WTC11 (cell line): ENCODE results near the gene MORN4. TPM values are rescaled to one million over a fixed set of nuclear protein-coding genes. Genes with fewer than 3 reads are reported as not detected.

Experiments used
- ATAC-seq: fragments of 200-7000 bp; cut with Tn5 transposase; 2 replicates; pipeline ENCODE4 v1.10.0; 2021; ENCODE audit warnings: mild to moderate bottlenecking, moderate library complexity
- CTCF ChIA-PET: fragments of 300-600 bp; sonication (Branson Sonifier 250); formaldehyde crosslinking; loops from one replicate; lab custom pipeline; 2021; ENCODE audit warnings: antibody characterized with exemption; lab: Charles Lee
- POLR2A ChIA-PET: fragments of 350-600 bp; sonication (Branson Sonifier 250); formaldehyde crosslinking; loops from one replicate; lab custom pipeline; 2021; ENCODE audit warnings: antibody characterized with exemption; lab: Charles Lee
- DNase-seq: peaks from one replicate; pipeline ENCODE4 v3.0.0; 2021; ENCODE audit warnings: low spot score
- H3K27ac Mint-ChIP-seq: 2 replicates; pipeline ENCODE4 v1.8.0; 2021; ENCODE audit warnings: mixed read lengths
- H3K27me3 Mint-ChIP-seq: 2 replicates; pipeline ENCODE4 v1.8.0; 2021; ENCODE audit warnings: low read depth, mild to moderate bottlenecking, moderate library complexity, mixed read lengths
- H3K36me3 Mint-ChIP-seq: 2 replicates; pipeline ENCODE4 v1.8.0; 2021; ENCODE audit warnings: mixed read lengths
- H3K4me1 Mint-ChIP-seq: 2 replicates; pipeline ENCODE4 v1.8.0; 2022; ENCODE audit warnings: mixed read lengths
- H3K4me3 Mint-ChIP-seq: 2 replicates; pipeline ENCODE4 v1.8.0; 2021; ENCODE audit warnings: mild to moderate bottlenecking, moderate library complexity, mixed read lengths
- H3K9me3 Mint-ChIP-seq: 2 replicates; pipeline ENCODE4 v1.8.0; 2021; ENCODE audit warnings: mixed read lengths
- ATF1 ChIP-seq: sonication (generic); formaldehyde crosslinking; IDR thresholded peaks from 2 replicates; pipeline ENCODE4 v1.8.1; 2023; ENCODE audit warnings: mild to moderate bottlenecking, moderate library complexity, missing genetic modification reagents
- CREB1 ChIP-seq: sonication (generic); formaldehyde crosslinking; IDR thresholded peaks from 2 replicates; pipeline ENCODE4 v1.8.0; 2023; ENCODE audit warnings: mild to moderate bottlenecking, missing genetic modification reagents
- IRF2 ChIP-seq: sonication (generic); formaldehyde crosslinking; IDR thresholded peaks from 2 replicates; pipeline ENCODE4 v1.8.0; 2022; ENCODE audit warnings: low read depth, missing genetic modification reagents, borderline replicate concordance
- KAT7 ChIP-seq: sonication (generic); formaldehyde crosslinking; IDR thresholded peaks from 2 replicates; pipeline ENCODE4 v1.8.1; 2023; ENCODE audit warnings: missing genetic modification reagents, mild to moderate bottlenecking, borderline replicate concordance
- NR1H2 ChIP-seq: sonication (generic); formaldehyde crosslinking; IDR thresholded peaks from 2 replicates; pipeline ENCODE4 v1.9.0; 2021; ENCODE audit warnings: mild to moderate bottlenecking, moderate library complexity, missing genetic modification reagents
- TCF7 ChIP-seq: sonication (generic); formaldehyde crosslinking; IDR thresholded peaks from 2 replicates; pipeline ENCODE4 v1.8.0; 2022; ENCODE audit warnings: mild to moderate bottlenecking, low read depth, missing genetic modification reagents, moderate library complexity
- ZNF121 ChIP-seq: sonication (generic); formaldehyde crosslinking; IDR thresholded peaks from 2 replicates; pipeline ENCODE4 v1.8.0; 2023; ENCODE audit warnings: missing genetic modification reagents
- ZNF423 ChIP-seq: fragments of 250-450 bp; sonication (Bioruptor Pico); IDR thresholded peaks from 2 replicates; pipeline ENCODE4 v2.1.2; 2022; ENCODE audit warnings: mild to moderate bottlenecking, moderate library complexity
- total RNA-seq: library from RNA; stranded (reverse); gene quantifications from 3 replicates; pipeline ENCODE4 v1.2.3, GENCODE V29; 2021
- TF ChIP-seq, protein P1 (sequence below): fragments of 250-450 bp; sonication (Bioruptor Pico); IDR thresholded peaks from 2 replicates; pipeline ENCODE4 v1.8.0; 2021; ENCODE audit warnings: mild to moderate bottlenecking
- TF ChIP-seq, protein P2 (sequence below): sonication (generic); formaldehyde crosslinking; IDR thresholded peaks from 2 replicates; pipeline ENCODE4 v1.8.0; 2023; ENCODE audit warnings: missing genetic modification reagents, mild to moderate bottlenecking, borderline replicate concordance
- TF ChIP-seq, protein P3 (sequence below): sonication (generic); formaldehyde crosslinking; conservative IDR thresholded peaks from 2 replicates; pipeline ENCODE4 v1.8.1; 2022; ENCODE audit warnings: mild to moderate bottlenecking, missing genetic modification reagents
- TF ChIP-seq, protein P4 (sequence below): sonication (generic); formaldehyde crosslinking; IDR thresholded peaks from 2 replicates; pipeline ENCODE4 v1.8.0; 2022; ENCODE audit warnings: mild to moderate bottlenecking, missing genetic modification reagents

Gene MORN4
- total RNA-seq, 1 experiment from 2014 or later: 21.8 TPM

GRCh38 chr10:97597778-97598177 is 35.5 kb downstream of the MORN4 start:
- DNase-seq: no peak
- no peak overlapping the region for H3K27ac Mint-ChIP-seq
- H3K36me3 Mint-ChIP-seq: no peaks in the 10 kb centered on the region
- CTCF ChIA-PET: interaction anchor here (0.9 to 1.5 kb wide), 2 partner anchors 15 to 25 kb away, joined by 3 to 5 read pairs; partner anchors contain the start of gene ANKRD2
- H3K4me1 Mint-ChIP-seq: peaks cover 4% of the 10 kb centered on the region
- POLR2A ChIA-PET: no interaction called here
- H3K27me3 Mint-ChIP-seq: no peaks in the 10 kb centered on the region
- H3K9me3 Mint-ChIP-seq: no peaks in the 10 kb centered on the region
- no peak for ATAC-seq
- H3K4me3 Mint-ChIP-seq: no peak overlapping the region
- TF ChIP-seq ZNF121 (CRISPR knock-in tag): no peak
- TF ChIP-seq, protein P1, sequence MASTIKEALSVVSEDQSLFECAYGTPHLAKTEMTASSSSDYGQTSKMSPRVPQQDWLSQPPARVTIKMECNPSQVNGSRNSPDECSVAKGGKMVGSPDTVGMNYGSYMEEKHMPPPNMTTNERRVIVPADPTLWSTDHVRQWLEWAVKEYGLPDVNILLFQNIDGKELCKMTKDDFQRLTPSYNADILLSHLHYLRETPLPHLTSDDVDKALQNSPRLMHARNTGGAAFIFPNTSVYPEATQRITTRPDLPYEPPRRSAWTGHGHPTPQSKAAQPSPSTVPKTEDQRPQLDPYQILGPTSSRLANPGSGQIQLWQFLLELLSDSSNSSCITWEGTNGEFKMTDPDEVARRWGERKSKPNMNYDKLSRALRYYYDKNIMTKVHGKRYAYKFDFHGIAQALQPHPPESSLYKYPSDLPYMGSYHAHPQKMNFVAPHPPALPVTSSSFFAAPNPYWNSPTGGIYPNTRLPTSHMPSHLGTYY (CRISPR knock-in tag): no peak
- TF ChIP-seq CREB1 (CRISPR knock-in tag): no peak
- TF ChIP-seq ZNF423: no peak
- TF ChIP-seq TCF7 (CRISPR knock-in tag): no peak
- TF ChIP-seq IRF2: no peak
- no peak for TF ChIP-seq ATF1

DNA sequence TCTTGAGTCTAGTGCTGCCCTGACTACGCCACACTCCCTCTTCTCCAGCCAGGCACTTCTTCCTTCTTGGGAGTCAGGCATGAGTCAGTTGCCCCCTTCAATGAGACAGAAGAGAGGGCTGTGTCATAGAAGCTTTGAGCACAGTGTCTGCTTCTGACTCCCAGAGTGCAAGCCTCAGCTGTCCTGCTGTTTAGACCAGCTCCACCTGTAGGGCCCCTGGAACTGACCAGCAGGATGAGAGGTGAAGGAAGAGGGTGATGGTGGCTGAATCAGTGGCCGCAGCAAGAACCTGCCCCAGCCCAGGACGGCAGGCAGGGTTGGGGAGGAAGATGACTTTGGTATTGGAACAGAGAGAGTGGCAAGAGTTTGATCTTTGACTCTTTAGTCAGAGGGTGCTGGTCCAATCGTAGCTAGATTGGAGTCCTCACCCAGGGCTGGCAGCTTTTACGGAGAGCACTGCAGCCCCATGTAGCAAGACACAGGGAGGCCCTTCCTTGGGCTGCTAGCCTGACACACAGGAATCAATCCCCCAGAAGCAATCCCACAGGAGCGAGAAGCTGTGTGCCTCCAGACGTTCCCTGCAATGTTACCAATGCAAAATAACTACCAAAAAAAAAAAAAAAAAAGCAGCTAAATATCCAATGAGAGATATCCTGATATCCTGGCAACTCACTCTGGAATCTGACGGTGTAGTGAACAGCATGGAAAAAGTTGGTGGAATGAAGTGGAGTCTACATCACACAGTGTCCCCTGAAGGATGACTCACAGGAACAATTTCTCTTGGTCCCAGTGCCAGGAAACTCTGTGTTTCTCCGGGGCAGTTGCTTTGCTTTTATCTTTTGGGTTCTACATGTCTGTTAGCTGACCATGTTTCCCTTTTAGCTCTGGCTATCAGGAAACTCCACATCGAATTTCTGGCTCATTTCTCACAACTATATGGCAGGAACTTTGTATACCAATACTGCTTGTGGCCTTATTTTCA is 36.9 kb downstream of the MORN4 start:
- ATAC-seq: no peak

More for the DNA sequence above, 36.9 kb downstream of the MORN4 start:
- Mint-ChIP-seq H3K4me3 (no peak overlapping the region), H3K36me3 (no peaks in the 10 kb centered on the region), H3K4me1 (no peaks in the 10 kb centered on the region; the same call in 1 of the 2 replicates), H3K27ac (0 out of 2 replicates have a peak overlapping the region, but pooled peaks have one; percentile 69), H3K27me3 (no peaks in the 10 kb centered on the region), H3K9me3 (no peaks in the 10 kb centered on the region)
- DNase-seq: no peak
- CTCF ChIA-PET: interaction anchor here (0.8 to 1.3 kb wide), 4 partner anchors 16 to 132 kb away, joined by 3 to 5 read pairs (median 4); no protein-coding TSS in a partner anchor
- TF ChIP-seq, protein P2, sequence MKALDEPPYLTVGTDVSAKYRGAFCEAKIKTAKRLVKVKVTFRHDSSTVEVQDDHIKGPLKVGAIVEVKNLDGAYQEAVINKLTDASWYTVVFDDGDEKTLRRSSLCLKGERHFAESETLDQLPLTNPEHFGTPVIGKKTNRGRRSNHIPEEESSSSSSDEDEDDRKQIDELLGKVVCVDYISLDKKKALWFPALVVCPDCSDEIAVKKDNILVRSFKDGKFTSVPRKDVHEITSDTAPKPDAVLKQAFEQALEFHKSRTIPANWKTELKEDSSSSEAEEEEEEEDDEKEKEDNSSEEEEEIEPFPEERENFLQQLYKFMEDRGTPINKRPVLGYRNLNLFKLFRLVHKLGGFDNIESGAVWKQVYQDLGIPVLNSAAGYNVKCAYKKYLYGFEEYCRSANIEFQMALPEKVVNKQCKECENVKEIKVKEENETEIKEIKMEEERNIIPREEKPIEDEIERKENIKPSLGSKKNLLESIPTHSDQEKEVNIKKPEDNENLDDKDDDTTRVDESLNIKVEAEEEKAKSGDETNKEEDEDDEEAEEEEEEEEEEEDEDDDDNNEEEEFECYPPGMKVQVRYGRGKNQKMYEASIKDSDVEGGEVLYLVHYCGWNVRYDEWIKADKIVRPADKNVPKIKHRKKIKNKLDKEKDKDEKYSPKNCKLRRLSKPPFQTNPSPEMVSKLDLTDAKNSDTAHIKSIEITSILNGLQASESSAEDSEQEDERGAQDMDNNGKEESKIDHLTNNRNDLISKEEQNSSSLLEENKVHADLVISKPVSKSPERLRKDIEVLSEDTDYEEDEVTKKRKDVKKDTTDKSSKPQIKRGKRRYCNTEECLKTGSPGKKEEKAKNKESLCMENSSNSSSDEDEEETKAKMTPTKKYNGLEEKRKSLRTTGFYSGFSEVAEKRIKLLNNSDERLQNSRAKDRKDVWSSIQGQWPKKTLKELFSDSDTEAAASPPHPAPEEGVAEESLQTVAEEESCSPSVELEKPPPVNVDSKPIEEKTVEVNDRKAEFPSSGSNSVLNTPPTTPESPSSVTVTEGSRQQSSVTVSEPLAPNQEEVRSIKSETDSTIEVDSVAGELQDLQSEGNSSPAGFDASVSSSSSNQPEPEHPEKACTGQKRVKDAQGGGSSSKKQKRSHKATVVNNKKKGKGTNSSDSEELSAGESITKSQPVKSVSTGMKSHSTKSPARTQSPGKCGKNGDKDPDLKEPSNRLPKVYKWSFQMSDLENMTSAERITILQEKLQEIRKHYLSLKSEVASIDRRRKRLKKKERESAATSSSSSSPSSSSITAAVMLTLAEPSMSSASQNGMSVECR: no peak
- no peak for TF ChIP-seq NR1H2
- TF ChIP-seq, protein P3, sequence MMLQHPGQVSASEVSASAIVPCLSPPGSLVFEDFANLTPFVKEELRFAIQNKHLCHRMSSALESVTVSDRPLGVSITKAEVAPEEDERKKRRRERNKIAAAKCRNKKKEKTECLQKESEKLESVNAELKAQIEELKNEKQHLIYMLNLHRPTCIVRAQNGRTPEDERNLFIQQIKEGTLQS (CRISPR knock-in tag): no peak
- TF ChIP-seq, protein P4, sequence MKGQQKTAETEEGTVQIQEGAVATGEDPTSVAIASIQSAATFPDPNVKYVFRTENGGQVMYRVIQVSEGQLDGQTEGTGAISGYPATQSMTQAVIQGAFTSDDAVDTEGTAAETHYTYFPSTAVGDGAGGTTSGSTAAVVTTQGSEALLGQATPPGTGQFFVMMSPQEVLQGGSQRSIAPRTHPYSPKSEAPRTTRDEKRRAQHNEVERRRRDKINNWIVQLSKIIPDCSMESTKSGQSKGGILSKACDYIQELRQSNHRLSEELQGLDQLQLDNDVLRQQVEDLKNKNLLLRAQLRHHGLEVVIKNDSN: no peak
- TF ChIP-seq TCF7 (CRISPR knock-in tag): no peak
- TF ChIP-seq IRF2: no peak
- TF ChIP-seq ZNF121 (CRISPR knock-in tag): no peak
- TF ChIP-seq KAT7: no peak
- POLR2A ChIA-PET: interaction anchor here (0.7 kb wide), 1 partner anchor 13 kb away, joined by 3 read pairs; the partner anchor contains the start of gene HOGA1
